Neuronal stem cell (in vitro differentiated cells): ENCODE results near the gene SMAD9.

Source experiments
- DNase-seq: peaks from one replicate; pipeline ENCODE4 v3.0.0-alpha.2; 2013; ENCODE audit warnings: low spot score
- H2AFZ ChIP-seq: one replicate; pipeline ENCODE4 v1.6.1; 2013; ENCODE audit warnings: mild to moderate bottlenecking, low read length, inconsistent platforms
- H2AK5ac ChIP-seq: 2 replicates; pipeline ENCODE4 v1.6.1; 2013; ENCODE audit warnings: low read depth, mild to moderate bottlenecking, inconsistent platforms, low read length, moderate library complexity, mixed read lengths
- H2BK120ac ChIP-seq: 2 replicates; pipeline ENCODE4 v1.6.1; 2013; ENCODE audit warnings: low read depth, mild to moderate bottlenecking, inconsistent platforms, low read length, moderate library complexity, mixed read lengths
- H2BK12ac ChIP-seq: one replicate; pipeline ENCODE4 v1.6.1; 2013; ENCODE audit warnings: low read length, inconsistent platforms
- H2BK15ac ChIP-seq: 2 replicates; pipeline ENCODE4 v1.6.1; 2013; ENCODE audit warnings: mild to moderate bottlenecking, low read length, inconsistent platforms, mixed read lengths
- H2BK5ac ChIP-seq: one replicate; pipeline ENCODE4 v1.6.1; 2013; ENCODE audit warnings: inconsistent platforms, mild to moderate bottlenecking, low read length, moderate library complexity
- H3K14ac ChIP-seq: one replicate; pipeline ENCODE4 v1.6.1; 2013; ENCODE audit warnings: low read length, inconsistent platforms
- H3K18ac ChIP-seq: 2 replicates; pipeline ENCODE4 v1.6.1; 2013; ENCODE audit warnings: low read length, inconsistent platforms
- H3K23ac ChIP-seq: 2 replicates; pipeline ENCODE4 v1.6.1; 2013; ENCODE audit warnings: low read depth, mild to moderate bottlenecking, mixed read lengths, low read length, inconsistent platforms; ENCODE audit not compliant: poor library complexity
- H3K27ac ChIP-seq: replicated peaks from 3 replicates; pipeline ENCODE4 v1.5.1; 2013; ENCODE audit warnings: low read length, inconsistent platforms
- H3K27me3 ChIP-seq, 3 experiments: 2 replicates each; pipeline ENCODE4 v1.6.1; 2013; ENCODE audit warnings: low read length in 3 of 3, mild to moderate bottlenecking in 2 of 3, inconsistent platforms in 1 of 3, low read depth in 1 of 3, mixed read lengths in 1 of 3, moderate library complexity in 1 of 3; ENCODE audit not compliant: control insufficient read depth in 3 of 3, insufficient read depth in 3 of 3
- H3K36me3 ChIP-seq, 2 donors: replicated peaks in 1 of 2; 2 replicates each; pipeline ENCODE4 v1.6.1; 2013; ENCODE audit warnings: low read length in 2 of 2; ENCODE audit not compliant: control insufficient read depth in 2 of 2, insufficient read depth in 2 of 2
- H3K4ac ChIP-seq: 2 replicates; pipeline ENCODE4 v1.6.1; 2013; ENCODE audit warnings: inconsistent platforms, mild to moderate bottlenecking, low read length, moderate library complexity
- H3K4me1 ChIP-seq, 2 donors: 1 replicate in 1 of 2; 2 replicates in 1 of 2; pipeline ENCODE4 v1.6.1; 2013; ENCODE audit warnings: low read length in 2 of 2, low read depth in 1 of 2; ENCODE audit not compliant: control insufficient read depth in 2 of 2, insufficient read depth in 1 of 2
- H3K4me2 ChIP-seq: one replicate; pipeline ENCODE4 v1.6.1; 2013; ENCODE audit warnings: mild to moderate bottlenecking, low read length, inconsistent platforms; ENCODE audit not compliant: insufficient read depth, poor library complexity, severe bottlenecking
- H3K4me3 ChIP-seq, 2 donors: 2 replicates each; pipeline ENCODE4 v1.5.1; 2013; ENCODE audit warnings: low read length in 2 of 2, mild to moderate bottlenecking in 2 of 2, inconsistent platforms in 1 of 2, moderate library complexity in 1 of 2
- H3K79me1 ChIP-seq: one replicate; pipeline ENCODE4 v1.6.1; 2013; ENCODE audit warnings: low read depth, mild to moderate bottlenecking, inconsistent platforms, low read length, moderate library complexity
- H3K9ac ChIP-seq: one replicate; pipeline ENCODE4 v1.6.1; 2013; ENCODE audit warnings: mild to moderate bottlenecking, low read depth, low read length, inconsistent platforms; ENCODE audit not compliant: poor library complexity
- H3K9me3 ChIP-seq, 2 donors: replicated peaks in 1 of 2; 2 replicates each; pipeline versions ENCODE3 to v1.6.1; 2013; ENCODE audit warnings: low read length in 2 of 2, mild to moderate bottlenecking in 2 of 2, inconsistent platforms in 1 of 2, low read depth in 1 of 2, mixed read lengths in 1 of 2, moderate library complexity in 1 of 2; ENCODE audit not compliant: control insufficient read depth in 2 of 2, insufficient read depth in 1 of 2
- H4K8ac ChIP-seq: one replicate; pipeline ENCODE4 v1.6.1; 2013; ENCODE audit warnings: low read depth, mild to moderate bottlenecking, inconsistent platforms, low read length, moderate library complexity
- H4K91ac ChIP-seq: one replicate; pipeline ENCODE4 v1.6.1; 2013; ENCODE audit warnings: low read length, low read depth, mild to moderate bottlenecking, inconsistent platforms; ENCODE audit not compliant: poor library complexity
- WGBS, 2 donors: extraction: QIAGEN DNeasy Blood & Tissue Kit; methylation state at CpG; one replicate each; pipeline ENCODE4 v1.1.7; 2013; ENCODE audit warnings: missing lambda C conversion rate in 2 of 2, mixed read lengths in 1 of 2; ENCODE audit not compliant: insufficient read length in 2 of 2, insufficient replicate concordance in 1 of 2; ENCODE audit errors: extremely low coverage in 2 of 2; 5-methylcytosine and 5-hydroxymethylcytosine counted together

SMAD9 gene

DNA sequence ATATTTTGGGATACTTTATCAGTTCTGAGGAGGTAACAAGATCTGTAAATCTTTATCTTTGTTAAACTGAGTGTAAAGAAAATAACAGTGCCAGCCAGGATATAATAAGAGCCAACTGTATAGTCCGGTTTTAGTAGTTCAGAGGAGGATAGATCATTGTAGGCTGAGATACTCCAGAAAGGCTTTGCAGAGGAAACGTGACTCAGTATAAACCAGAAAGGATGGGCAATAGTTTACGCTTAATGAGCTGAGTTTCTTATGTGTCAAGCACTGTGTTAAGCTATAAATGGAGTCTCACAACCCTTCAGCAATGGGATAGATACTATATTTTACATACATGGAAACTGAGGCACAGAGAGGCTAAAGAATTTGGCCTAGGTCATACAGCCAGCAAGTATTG, 97.3 kb downstream of the SMAD9 start:
- Histone ChIP-seq H4K8ac (no peak overlapping the region), H3K36me3 (peaks cover 0 to 42% of the 10 kb centered on the region in 2 donors), H3K4me2 (no peak overlapping the region), H3K4ac (no peak overlapping the region), H4K91ac (no peak overlapping the region), H3K27ac (no peak overlapping the region), H2BK15ac (no peak overlapping the region), H2AFZ (no peak overlapping the region), H3K9me3 (no peaks in the 10 kb centered on the region), H3K9ac (no peak overlapping the region), H3K79me1 (peaks cover 2% of the 10 kb centered on the region), H3K14ac (no peak overlapping the region), H3K23ac (no peak overlapping the region), H2AK5ac (no peak overlapping the region), H2BK5ac (no peak overlapping the region), H3K27me3 (no peaks in the 10 kb centered on the region), H2BK12ac (no peak overlapping the region), H3K18ac (no peak overlapping the region), H2BK120ac (no peak overlapping the region), H3K4me3 (no peak overlapping the region), H3K4me1 (peaks cover 0 to 2% of the 10 kb centered on the region in 2 donors)
- no peak for DNase-seq
- no CpG with 5 or more reads among the region's 3 CpGs for whole genome bisulfite sequencing, 2 donors

DNA sequence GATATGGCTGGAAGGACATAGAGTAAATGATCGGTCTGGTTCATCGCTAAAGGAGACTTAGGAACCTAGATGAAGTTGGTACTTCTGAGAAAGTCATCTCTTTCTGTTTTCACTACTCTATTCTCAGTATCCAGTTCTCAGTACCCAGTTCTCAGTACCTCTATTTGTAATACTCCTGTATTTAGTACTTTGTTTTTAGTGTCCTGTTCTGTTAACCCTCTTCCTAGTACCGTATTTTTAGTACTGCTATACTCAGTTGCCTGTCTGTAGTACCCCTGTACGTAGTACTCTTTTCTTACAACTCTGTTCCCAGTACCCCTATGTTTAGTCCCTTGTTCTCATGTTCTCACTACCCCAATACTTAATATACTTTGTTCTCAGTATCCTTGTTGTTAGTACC, 99.8 kb downstream of the SMAD9 start:
- Histone ChIP-seq H3K27me3 (no peaks in the 10 kb centered on the region), H3K4me3 (peak overlapping the region; percentile 75 to 93), H4K8ac (no peak overlapping the region), H3K4me2 (peak overlapping the region; percentile 92), H2BK120ac (no peak overlapping the region), H3K79me1 (peaks cover 2% of the 10 kb centered on the region), H3K18ac (no peak overlapping the region), H3K4me1 (peaks cover 0 to 2% of the 10 kb centered on the region in 2 donors), H3K9me3 (no peaks in the 10 kb centered on the region), H2BK12ac (no peak overlapping the region), H3K36me3 (peaks cover 0 to 17% of the 10 kb centered on the region in 2 donors), H3K9ac (no peak overlapping the region), H3K4ac (no peak overlapping the region), H3K23ac (no peak overlapping the region), H2AK5ac (no peak overlapping the region), H2AFZ (no peak overlapping the region), H2BK15ac (no peak overlapping the region), H3K27ac (no peak overlapping the region), H4K91ac (no peak overlapping the region), H3K14ac (no peak overlapping the region), H2BK5ac (no peak overlapping the region)
- DNase-seq, result no peak
- no CpG with 5 or more reads among the region's 4 CpGs for WGBS, 2 donors

DNA sequence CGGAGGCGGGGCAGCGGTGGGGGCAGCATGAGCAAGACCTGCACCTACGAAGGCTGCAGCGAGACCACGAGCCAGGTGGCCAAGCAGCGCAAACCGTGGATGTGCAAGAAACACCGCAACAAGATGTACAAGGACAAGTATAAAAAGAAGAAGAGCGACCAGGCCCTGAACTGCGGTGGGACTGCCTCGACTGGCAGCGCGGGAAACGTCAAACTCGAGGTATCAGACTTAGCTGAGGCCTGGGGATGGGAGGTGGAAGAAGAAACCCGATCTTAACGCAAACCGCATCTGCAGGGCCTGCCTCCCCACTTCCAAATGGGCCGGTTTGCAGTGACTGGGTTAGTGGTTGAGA, 100.3 kb downstream of the SMAD9 start:
- no peak overlapping the region for H2BK120ac ChIP-seq
- no peak overlapping the region for H3K4ac ChIP-seq
- no CpG with 5 or more reads among the region's 20 CpGs for whole genome bisulfite sequencing, 2 donors

DNA sequence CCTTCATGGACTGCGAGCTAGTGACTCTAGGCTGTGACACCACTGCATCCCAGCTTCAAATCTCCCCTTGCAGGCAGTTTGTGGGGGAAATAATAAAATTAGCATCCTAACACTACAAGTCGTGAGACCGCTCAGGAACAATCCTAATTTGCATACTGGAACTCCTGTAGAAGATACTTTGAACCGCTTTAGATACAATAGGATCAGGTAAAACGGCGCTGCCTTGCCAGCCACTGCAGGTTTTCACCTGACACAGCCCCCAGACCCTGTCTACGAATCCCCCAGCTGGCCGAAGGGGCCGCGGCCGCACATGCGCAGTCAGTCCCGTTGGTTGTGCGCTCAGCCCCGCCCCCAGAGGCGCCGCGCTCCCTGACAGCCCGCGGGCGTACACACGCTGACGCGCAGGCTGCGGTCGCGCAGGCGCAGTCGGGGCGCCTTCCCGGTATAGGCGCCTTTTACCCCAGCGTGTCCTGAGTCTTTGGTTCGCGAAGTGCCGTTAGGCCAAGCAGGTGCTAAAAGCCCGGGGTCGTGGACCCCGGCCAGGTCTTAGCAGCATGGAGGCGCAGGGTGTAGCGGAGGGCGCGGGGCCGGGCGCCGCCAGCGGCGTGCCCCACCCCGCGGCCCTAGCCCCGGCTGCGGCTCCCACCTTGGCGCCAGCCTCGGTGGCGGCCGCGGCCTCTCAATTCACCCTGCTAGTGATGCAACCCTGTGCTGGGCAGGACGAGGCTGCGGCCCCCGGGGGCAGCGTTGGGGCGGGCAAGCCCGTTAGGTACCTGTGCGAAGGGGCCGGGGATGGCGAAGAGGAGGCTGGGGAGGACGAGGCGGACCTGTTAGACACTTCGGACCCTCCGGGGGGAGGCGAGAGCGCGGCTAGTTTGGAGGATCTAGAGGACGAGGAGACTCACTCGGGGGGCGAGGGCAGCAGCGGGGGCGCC, 101.0 kb downstream of the SMAD9 start, which contains the start of gene RFXAP:
Gene RFXAP (plus strand): TSS at position 419 of the 935 bp plus-strand sequence. CDS start 136 bp downstream, at position 555.
- H3K4ac ChIP-seq, result no peak within 1 kb of the TSS
- H3K4me2 ChIP-seq, result peak within 1 kb of the TSS; percentile 92
- H2AK5ac ChIP-seq, result peak within 1 kb of the TSS; percentile 54
- peaks cover 0 to 9% of the 10 kb centered on the region in 2 donors for H3K36me3 ChIP-seq
- H3K23ac ChIP-seq, result peak within 1 kb of the TSS; percentile 90
- H2BK5ac ChIP-seq, result peak within 1 kb of the TSS; percentile 60
- no peaks in the 10 kb centered on the region for H3K9me3 ChIP-seq
- WGBS, 2 donors, result no CpG with 5 or more reads among the region's 78 CpGs
- H3K18ac ChIP-seq, result peak within 1 kb of the TSS; percentile 96
- H3K79me1 ChIP-seq, result peaks cover 2% of the 10 kb centered on the region
- no peak within 1 kb of the TSS for H2BK15ac ChIP-seq
- H3K27me3 ChIP-seq, result no peaks in the 10 kb centered on the region
- H3K27ac ChIP-seq, result peak within 1 kb of the TSS; percentile 49
- no peak within 1 kb of the TSS for H4K91ac ChIP-seq
- peak within 1 kb of the TSS; percentile 91 for H3K14ac ChIP-seq
- peaks cover 0 to 2% of the 10 kb centered on the region in 2 donors for H3K4me1 ChIP-seq
- H2BK12ac ChIP-seq, result no peak within 1 kb of the TSS
- no peak within 1 kb of the TSS for H2BK120ac ChIP-seq
- peak; percentile 90 for DNase-seq
- peak within 1 kb of the TSS; percentile 19 for H4K8ac ChIP-seq
- H2AFZ ChIP-seq, result peak within 1 kb of the TSS; percentile 98
- peak within 1 kb of the TSS; percentile 75 to 93 for H3K4me3 ChIP-seq
- H3K9ac ChIP-seq, result peak within 1 kb of the TSS; percentile 89

More for the DNA sequence above, 100.3 kb downstream of the SMAD9 start:
- H3K79me1 ChIP-seq, result peaks cover 2% of the 10 kb centered on the region
- peak; percentile 9 for DNase-seq
- H4K91ac ChIP-seq, result no peak overlapping the region
- H4K8ac ChIP-seq, result peak overlapping the region; percentile 19
- peak overlapping the region; percentile 90 for H3K23ac ChIP-seq
- no peaks in the 10 kb centered on the region for H3K27me3 ChIP-seq
- no peak overlapping the region for H2BK15ac ChIP-seq
- H3K36me3 ChIP-seq, result peaks cover 0 to 12% of the 10 kb centered on the region in 2 donors
- H2BK12ac ChIP-seq, result no peak overlapping the region
- peak overlapping the region; percentile 92 for H3K4me2 ChIP-seq
- peak overlapping the region; percentile 91 for H3K14ac ChIP-seq
- peak overlapping the region; percentile 98 for H2AFZ ChIP-seq
- H3K4me3 ChIP-seq, result peak overlapping the region; percentile 75 to 93
- peak overlapping the region; percentile 60 for H2BK5ac ChIP-seq
- H2AK5ac ChIP-seq, result peak overlapping the region; percentile 54
- peak overlapping the region; percentile 89 for H3K9ac ChIP-seq
- peak overlapping the region; percentile 96 for H3K18ac ChIP-seq
- no peak overlapping the region for H3K27ac ChIP-seq
- H3K4me1 ChIP-seq, result peaks cover 0 to 2% of the 10 kb centered on the region in 2 donors
- H3K9me3 ChIP-seq, result no peaks in the 10 kb centered on the region
